Left ventricle myocardium inferior (tissue), 1 donor: Measurements from ENCODE around the gene FHIT. TPM values are rescaled to one million over a fixed set of nuclear protein-coding genes. Genes with fewer than 3 reads are reported as not detected.

Experiments used
- DNase-seq: peaks from one replicate; pipeline ENCODE4 v3.0.0-alpha.2; 2020
- H3K27ac ChIP-seq: fragments of 200-600 bp; replicated peaks from 2 replicates; pipeline ENCODE4 v1.8.0; 2021
- H3K27me3 ChIP-seq: fragments of 200-600 bp; 2 replicates; pipeline ENCODE4 v1.8.0; 2021; ENCODE audit warnings: low read depth
- H3K36me3 ChIP-seq: fragments of 200-600 bp; 2 replicates; pipeline ENCODE4 v1.8.0; 2021
- H3K4me1 ChIP-seq: fragments of 200-600 bp; 2 replicates; pipeline ENCODE4 v1.8.0; 2021
- H3K4me3 ChIP-seq: fragments of 200-600 bp; 2 replicates; pipeline ENCODE4 v1.8.0; 2021; ENCODE audit warnings: mild to moderate bottlenecking, moderate library complexity
- H3K9me3 ChIP-seq: fragments of 200-600 bp; replicated peaks from 2 replicates; pipeline ENCODE4 v1.8.0; 2021
- CTCF ChIP-seq: fragments of 200-600 bp; IDR thresholded peaks from 2 replicates; pipeline ENCODE4 v1.8.0; 2021; ENCODE audit warnings: antibody characterized with exemption, mild to moderate bottlenecking, borderline replicate concordance
- intact Hi-C: fragments of 100-400 bp; cut with micrococcal nuclease; formaldehyde crosslinking; loops from one replicate; pipeline ENCODE4 v1.11.0; 2022
- total RNA-seq: library from RNA; stranded (reverse); fragmentation: NEBNext Ultra II Directional; extraction: Animal tissue kit (Norgen Biotek cat#: 25700); gene quantifications from one replicate; pipeline ENCODE4 v1.2.1, GENCODE V29; 2021
- donor health status: DM: no; HTN: yes; CAD: no; lungs with severe emphysema.

Gene FHIT
- total RNA-seq, 1 donor from 2014 or later: 16.0 TPM

- no peak for TF ChIP-seq CTCF
- intact Hi-C loops: no loop called here
- no peak for DNase-seq
- Histone ChIP-seq H3K36me3 (no peaks in the 10 kb centered on the region), H3K27ac (no peak overlapping the region), H3K9me3 (no peaks in the 10 kb centered on the region), H3K4me3 (no peak overlapping the region), H3K27me3 (no peaks in the 10 kb centered on the region), H3K4me1 (no peaks in the 10 kb centered on the region)
Observed at GRCh38 chr3:60160822-60161748, 1090.2 kb downstream of the FHIT start.

- Histone ChIP-seq H3K4me3 (no peak overlapping the region), H3K27me3 (no peaks in the 10 kb centered on the region), H3K36me3 (no peaks in the 10 kb centered on the region), H3K27ac (no peak overlapping the region), H3K9me3 (no peaks in the 10 kb centered on the region), H3K4me1 (no peaks in the 10 kb centered on the region)
- TF ChIP-seq CTCF: no peak
- intact Hi-C loops: no loop called here
- no peak for DNase-seq
Observed at GRCh38 chr3:60160111-60160821, 1091.0 kb downstream of the FHIT start.

GRCh38 chr3:60158035-60158434, 1093.2 kb downstream of the FHIT start:
- intact Hi-C loops: no loop called here
- H3K36me3 ChIP-seq: no peaks in the 10 kb centered on the region
- no peak overlapping the region for H3K4me3 ChIP-seq
- H3K27ac ChIP-seq: no peak overlapping the region
- no peaks in the 10 kb centered on the region for H3K9me3 ChIP-seq
- no peak for DNase-seq
- no peak for TF ChIP-seq CTCF
- H3K4me1 ChIP-seq: peaks cover 6% of the 10 kb centered on the region
- H3K27me3 ChIP-seq: no peaks in the 10 kb centered on the region

- no peak for DNase-seq
- no peak overlapping the region for H3K4me3 ChIP-seq
- TF ChIP-seq CTCF: no peak
- H3K4me1 ChIP-seq: peaks cover 6% of the 10 kb centered on the region
- no peaks in the 10 kb centered on the region for H3K9me3 ChIP-seq
- no peak overlapping the region for H3K27ac ChIP-seq
- H3K27me3 ChIP-seq: no peaks in the 10 kb centered on the region
- H3K36me3 ChIP-seq: no peaks in the 10 kb centered on the region
- intact Hi-C loops: no loop called here
Observed at GRCh38 chr3:60154011-60154410, 1097.2 kb downstream of the FHIT start.

- Histone ChIP-seq H3K4me3 (no peak overlapping the region), H3K27me3 (no peaks in the 10 kb centered on the region), H3K27ac (no peak overlapping the region), H3K4me1 (peaks cover 6% of the 10 kb centered on the region), H3K9me3 (no peaks in the 10 kb centered on the region), H3K36me3 (no peaks in the 10 kb centered on the region)
- TF ChIP-seq CTCF: no peak
- DNase-seq: no peak
- intact Hi-C loops: no loop called here
Observed at GRCh38 chr3:60153221-60153999, 1097.8 kb downstream of the FHIT start.
